NCI-H82 (cell line): ENCODE measurements around the gene NMNAT2.

Experiments used
- DNase-seq: peaks from one replicate; lab custom pipeline; 2025; lab: John Stamatoyannopoulos, UW

NMNAT2 gene

DNA sequence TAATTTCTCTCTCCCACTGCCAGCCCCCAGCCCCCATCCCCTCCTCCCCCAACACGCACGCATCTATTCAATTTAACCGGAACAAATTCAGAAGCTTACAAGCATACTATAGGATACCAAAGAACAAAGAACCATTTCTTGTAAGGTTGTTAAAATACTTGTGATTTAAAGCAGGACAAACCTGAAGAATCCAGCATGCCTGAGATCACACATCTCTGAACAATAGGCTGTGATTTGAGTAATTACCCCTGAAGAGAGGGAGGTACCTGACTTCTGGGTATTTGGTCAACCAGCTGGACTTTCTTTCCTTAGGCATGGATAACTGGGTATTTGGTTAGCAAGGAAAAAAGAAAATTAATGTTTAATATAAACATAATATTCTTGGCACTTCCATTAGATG, 105.1 kb downstream of the NMNAT2 start:
- no peak for DNase-seq

DNA sequence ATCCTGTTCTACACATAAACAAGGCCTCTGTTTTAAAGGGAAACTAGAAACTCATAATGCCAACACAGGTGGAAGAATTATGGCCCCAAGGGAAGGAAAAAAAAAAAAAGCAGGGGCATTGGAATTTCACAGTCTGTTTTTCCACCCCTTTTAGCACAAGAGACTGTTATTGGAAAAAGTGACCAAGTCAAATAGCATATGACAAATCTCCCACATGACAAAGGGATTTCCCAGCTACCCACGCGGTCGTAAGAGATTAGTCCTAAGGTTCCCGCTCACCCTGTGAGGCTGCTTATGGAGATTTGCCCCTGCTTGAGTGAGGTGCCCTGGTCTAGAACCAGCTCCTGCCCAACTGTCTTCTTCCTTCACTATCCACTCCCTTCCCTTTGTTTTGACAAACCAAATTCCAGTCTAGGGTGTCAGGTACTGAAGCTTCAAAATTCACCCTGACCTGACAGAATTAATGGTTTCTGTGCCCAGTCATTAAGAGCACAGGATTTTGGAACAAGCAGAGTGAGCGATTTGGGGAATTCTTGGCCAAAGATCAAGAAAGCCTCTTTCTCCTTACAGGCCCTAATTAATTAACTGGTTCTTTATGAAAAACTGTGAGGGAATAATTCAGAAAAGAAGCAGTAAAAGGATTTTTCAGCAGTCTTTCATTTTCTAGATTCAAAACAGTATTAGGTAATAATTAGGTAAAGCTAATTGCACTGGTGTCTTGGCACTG, 107.3 kb downstream of the NMNAT2 start:
- peak; percentile 59 for DNase-seq

DNA sequence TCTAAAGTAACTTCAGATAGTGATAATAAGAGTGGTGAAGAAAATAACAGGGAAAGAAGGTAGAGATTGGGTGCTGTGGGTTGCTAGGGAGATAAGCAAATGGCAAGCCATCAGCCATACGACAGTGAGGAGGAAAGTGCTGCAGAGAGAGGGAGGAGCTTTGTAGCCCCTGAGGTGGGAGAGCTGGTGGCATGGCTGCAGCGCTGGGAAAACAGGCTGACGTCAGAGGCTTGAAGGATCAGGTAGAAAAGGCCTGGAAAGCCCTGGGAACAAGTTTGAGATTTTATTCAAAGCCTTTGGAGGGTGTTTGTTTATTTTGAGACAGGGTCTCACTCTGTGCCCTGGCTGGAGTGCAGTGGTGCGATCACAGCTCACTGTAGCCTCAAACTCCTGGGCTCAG, 109.5 kb downstream of the NMNAT2 start:
- no peak for DNase-seq

DNA sequence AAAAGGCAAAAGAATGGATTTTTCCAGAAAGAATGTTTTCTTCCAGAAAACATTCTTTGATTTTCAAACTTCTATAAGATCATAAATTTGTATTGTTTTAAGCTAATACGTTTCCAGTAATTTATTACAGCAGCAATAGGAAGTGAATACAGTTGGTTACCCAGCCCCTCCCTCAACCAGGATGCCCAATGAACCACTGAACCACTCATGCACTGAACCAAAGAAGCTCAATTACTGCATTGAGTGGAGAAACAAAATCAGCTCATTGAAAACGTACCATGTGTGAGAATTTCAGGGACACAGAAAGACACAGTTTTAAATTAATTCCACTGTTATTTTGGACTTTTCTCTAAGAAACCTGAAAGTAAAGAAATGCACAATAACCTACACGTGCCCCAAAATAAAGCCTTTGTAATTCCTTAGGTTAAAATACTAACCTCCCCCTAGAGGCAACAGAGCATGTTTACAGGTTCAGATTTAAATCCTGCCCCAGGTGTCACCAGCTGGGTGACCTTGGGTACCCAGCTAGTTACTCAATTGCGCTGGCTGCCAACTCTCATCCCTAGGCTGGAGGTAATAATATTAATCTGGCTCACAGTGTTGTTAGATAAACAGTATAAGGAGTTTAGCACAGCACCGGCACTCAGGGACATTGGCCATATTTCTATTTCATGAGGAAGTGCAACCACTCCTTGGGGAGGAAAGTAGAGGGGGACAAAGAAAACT, 111.7 kb downstream of the NMNAT2 start:
- DNase-seq = peak; percentile 88

DNA sequence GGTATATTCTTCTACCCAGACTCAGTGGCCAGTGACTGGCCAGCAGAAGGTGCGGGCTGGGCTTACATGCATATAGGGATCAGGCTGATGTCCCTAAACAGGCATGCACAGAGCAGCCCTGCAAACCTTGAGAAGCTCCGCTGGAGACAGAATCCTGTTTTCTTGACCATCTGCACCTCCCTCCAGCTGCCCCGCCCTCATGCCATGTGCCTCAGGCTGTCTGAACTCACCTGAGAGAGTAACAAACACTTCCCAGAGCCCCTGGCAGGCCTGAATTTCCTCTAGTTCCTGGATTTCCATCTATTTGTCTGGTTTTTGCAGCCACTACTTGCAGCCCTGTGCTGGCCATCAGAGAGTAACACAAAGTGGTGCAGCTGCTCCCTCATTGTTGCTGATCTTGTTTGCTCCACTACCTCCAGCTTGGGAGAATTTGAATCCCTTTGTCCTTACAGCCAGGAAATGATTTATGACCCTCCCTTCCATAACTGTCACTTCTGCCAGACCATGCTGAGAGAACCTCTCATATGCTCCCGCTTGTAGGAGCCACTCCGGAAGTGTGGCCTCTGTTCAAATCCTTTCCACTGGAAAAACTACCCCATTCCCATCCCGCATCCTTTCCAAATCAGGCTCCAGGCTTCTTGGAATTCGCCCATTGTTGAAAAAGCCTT, 113.6 kb downstream of the NMNAT2 start:
- peak; percentile 93 for DNase-seq

DNA sequence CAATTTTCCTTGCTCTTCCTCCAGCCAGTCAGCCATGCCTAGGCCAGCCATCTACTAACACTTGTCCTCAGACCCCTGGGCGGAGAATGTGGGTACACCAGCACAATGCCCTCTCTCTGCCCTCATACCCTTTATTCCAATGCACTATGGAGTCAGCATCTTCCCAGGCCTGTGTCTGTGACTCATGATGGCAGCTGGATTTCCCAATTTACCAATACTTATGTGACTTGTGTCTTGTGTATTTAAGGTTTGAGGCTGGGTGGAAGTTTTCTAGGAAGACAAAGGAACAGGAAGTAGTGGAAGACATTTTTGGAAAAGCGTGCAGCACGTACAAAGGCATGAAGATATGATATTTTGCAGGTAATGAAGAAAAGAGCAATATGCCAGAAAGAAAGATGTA, 114.3 kb downstream of the NMNAT2 start:
- no peak for DNase-seq

DNA sequence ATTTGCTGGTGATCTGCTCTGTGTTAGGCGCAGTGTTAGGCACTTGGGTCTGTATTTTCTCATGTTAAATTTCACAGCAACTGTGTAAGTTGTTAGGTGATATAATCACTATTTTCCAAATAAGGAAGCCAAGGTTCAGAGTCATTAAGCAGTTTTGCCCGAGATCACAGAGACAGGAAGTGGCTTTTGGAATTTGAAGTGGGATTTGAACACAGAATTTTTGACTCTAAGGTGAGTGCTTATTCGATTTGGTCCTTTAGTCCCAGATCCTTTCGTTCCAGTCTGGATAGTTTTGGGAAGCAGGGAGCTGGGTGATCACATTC, 114.9 kb downstream of the NMNAT2 start:
- DNase-seq = no peak

DNA sequence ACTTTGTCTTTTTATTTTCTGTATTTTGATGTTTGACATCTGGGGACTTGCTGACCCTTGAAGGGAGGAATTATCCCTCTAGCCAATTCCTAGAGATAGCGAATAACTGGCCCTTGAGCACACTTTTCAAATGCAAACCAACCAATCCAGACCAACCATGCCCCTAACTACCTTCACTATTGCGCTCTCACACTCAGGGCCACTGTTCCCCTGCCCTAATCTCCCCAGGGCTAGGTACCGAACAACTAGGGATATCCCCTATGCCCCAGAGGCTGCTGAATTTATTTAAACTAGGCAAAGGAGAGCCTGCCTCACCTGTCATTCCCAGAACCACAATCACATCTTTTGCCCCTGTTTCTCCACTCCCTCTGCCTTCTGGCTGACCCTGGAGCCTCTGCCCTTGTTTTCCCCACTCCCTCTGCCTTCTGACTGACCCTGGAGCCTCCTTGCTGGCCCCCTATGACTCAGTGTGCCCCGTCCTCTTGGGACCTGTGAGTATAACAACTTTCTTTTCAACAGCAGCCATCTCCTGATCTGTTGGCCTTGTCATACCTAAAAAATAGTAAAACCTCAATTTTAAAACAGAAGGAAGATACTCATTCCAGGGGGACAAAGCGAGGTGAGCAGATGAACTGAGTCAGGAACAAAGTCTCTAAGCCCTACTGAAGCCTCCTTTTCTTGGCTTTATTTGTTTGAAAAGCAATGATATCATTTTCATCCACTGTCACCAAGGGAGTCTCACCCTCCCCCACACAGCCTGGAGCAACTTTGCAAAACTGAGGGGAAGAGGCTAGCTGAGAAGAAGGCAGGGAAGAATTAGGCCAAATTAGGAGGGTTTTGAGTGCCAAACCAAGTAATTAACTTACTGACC, 115.5 kb downstream of the NMNAT2 start:
- no peak for DNase-seq

DNA sequence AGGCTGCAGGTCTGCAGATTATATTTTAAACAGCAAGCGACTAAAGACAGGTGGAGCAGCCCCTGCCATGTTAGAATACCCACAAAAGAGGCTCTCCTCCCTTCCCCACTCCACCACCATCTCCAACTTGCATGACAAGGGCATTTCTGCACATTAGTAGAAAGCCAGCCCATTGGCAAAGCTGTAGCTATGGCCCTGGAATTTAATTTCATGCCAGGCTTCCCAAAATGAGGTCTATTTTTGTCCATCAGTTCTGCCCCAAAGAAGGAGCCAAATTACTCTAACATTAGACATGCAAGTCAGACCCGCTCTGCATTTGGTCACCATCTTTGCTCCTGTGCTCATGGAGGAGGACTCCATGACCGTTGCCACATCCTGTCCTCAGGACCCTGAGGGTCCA, 116.9 kb downstream of the NMNAT2 start:
- DNase-seq = no peak

DNA sequence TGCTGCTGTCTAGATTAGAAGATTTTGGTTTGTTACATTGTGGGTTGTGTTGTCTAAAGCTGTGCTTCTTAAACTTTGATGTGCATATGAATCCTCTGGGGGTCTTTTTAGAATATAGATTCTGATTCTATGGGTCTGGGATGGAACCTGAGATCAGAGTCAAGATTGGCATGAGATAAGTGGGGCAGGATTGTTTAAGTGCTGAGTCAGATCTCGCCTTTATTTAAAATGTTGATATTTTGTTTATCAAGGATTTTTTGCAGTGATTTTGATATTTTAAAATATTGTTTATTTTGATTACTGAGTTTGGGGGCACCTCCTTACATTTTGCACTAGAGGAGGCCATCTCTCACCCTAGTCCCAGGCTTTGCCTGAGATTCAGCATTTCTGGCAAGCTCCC, 117.4 kb downstream of the NMNAT2 start:
- DNase-seq = no peak

DNA sequence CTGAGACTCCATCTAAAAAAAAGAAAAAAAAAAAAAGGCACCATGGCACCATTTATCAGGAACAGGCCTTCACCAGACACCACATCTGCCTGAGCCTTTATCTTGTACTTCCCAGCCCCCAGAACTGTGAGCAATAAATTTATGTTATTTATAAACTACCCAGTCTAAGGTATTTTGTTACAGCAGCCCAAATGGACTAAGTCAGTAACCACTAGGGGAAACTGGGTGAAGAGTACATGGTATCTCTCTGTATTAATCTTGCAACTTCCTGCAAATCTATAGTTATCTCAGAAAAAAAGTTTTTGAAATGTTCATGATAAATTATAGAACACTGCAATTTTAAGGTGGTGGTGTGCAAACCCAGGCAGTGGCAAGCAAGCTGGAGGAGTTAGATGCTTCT, 117.8 kb downstream of the NMNAT2 start:
- DNase-seq = no peak

DNA sequence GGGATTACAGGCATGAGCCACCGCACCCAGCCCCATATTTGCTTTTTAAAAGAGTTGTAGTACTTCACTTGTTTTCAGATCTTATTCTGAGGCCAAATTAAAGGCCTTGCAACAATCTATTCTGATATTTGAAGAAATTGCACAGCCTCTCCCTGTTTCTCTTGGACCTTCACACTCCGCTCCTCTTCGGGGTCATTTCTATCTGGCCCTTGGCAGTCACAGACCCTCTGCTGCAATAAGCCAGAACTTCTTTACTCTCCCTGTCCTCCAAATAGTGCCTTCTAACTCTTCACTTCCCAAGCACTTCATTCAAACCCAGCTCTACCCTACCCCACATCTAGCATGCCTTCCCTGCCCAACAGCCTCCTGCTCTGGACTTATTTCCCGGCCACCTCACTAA, 121.4 kb downstream of the NMNAT2 start:
- DNase-seq = no peak

DNA sequence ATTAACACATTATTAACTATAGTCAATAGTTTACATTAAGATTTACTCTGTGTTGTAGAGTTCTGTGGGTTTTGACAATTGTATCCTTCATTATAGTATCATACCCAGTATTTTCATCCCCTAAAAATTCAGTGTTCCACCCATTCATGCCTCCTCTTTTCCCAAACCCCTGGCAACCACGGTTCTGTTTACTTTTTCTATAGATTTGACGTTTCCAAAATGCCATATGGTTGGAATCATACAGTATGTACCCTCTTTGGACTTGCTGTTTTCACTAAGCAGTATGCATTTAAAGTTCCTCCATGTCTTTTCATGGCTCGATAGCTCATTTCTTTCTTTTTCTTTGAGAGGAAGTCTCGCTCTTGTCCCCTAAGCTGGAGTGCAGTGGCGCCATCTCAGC, 122.7 kb downstream of the NMNAT2 start:
- DNase-seq = no peak

DNA sequence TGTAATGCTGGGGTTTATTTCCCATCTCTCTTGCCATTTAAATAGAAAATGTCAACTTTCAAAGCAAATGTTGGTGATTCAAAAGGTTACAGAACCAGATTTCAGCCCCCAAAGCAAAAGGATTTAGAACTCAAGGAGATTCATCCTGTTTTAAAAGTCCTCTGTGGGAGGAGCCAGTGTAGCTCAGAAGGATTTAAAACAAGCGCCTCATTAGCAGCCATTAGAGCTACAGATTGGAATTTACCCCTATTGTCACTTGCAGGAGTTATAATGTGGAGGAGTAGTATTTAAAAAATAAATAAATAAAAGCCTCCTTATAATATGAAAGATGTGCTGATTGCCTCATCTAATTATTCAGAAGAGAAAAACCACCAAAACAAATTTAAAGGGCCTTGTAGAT, 124.3 kb downstream of the NMNAT2 start:
- peak; percentile 78 for DNase-seq

DNA sequence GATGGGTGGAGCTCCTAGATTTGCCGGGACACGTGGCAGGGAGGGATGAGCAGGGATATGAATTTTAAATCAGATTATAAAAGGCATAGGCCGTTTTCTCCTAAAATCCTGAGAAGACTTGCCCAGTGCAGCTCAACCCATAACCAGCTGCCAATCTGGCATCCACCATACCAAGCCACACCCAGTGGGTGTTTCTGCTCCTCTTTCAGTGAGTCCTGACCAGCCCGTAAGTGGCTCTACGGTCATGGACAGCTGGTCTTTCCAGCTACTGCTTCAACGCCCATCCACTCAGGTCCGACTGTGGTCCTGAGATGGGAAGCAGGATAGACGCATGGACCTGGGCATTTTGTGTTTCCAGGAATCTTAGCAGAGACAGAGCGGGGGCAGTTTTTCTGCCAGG, 124.9 kb downstream of the NMNAT2 start:
- peak; percentile 62 for DNase-seq

DNA sequence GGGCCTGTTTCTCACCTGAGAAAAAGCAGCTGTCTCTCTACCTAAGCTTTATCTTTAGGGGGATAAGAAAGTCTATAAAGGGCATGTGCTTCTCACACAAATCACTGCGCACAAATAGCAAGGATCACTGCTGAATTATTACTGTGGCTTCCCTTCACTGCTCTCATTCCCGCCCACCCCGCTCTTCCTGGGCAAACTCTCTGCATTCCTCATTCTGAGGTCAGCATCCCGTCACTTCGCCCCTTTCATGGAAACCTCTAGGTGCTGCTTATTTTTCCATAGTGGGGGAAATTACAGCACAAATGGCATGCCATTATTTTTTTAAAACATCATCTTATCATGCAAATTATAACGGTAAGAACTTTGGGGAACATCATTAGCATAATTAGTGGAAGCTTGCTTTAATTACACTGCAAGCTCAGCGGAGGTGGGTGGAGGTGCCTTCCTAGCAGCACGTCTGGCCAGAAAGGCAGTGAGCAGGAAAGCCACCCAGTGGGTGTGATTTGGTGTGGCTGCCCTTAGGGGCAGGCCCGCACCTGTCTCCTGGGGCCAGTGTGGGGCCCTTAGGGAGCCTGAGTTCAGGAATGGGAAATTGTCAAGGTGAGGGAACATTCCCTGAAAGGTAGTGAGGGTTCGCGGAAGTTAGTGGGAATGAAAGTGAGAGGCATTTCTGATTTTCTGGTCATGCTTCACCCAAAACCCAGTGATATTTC, 126.2 kb downstream of the NMNAT2 start:
- DNase-seq = no peak

DNA sequence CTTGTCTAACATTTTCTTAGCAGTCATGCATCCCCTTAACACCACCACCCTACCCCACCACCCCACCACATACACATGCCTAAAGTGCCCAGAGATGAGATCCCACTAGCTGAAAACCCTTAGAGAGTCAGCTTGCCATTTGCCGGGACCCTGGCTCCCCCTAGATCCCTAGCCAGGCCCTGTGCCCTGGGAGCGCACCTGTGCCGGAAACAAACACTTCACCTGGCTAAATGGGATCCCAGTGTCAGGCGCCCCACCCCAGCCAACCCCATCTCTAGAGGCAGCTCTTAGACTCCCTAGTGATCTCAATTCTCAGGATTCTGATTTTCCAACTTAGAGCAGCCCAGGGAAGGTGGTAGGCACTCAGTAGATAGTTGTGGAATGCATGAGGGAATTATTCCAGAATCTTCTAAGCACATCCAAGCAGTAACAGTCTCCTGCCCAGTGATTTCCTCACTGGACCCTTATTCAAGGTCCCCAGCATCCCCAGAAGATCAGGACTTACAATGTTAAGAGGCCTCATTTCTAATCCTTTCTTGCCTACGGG, 126.9 kb downstream of the NMNAT2 start:
- DNase-seq = no peak

DNA sequence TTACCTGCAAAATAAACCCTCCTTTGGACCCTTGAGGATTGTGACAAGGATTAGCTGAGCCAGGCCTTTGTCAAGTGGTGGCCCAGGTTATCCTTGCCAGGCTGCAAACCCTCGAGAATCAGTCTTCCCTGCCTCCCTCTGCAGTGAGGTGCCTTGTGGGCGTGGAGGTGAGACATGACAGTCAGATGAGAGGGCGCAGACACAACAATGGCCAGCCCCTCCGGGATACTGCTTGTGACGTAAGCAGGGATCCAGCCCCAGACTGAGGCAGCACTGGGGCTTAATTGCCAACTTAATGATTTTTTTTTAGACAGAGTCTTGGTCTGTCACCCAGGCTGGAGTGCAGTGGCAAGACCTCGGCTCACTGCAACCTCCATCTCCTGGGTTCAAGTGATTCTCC, 127.6 kb downstream of the NMNAT2 start:
- no peak for DNase-seq

DNA sequence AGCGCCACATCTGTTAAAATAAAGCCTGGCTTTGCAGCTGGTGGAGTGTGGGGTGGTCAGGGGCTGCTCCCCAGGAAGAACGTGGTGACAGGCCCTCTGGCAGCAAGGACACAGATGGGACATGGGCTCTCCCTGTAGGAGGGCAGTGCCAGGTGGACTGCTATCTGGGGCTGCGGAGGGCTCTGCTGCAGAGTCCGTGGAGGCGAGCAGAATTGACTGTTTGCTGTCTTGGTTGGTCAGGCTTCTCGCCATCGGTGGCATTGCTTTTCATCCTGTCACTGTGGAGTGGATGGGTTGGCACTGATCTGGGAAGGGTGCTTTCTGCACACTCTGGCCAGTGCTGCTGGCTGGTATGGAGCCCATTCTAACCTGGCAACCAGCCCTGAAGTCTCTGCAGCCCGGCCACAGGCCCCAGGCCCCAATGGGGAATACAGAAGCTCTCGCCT, 129.1 kb downstream of the NMNAT2 start:
- DNase-seq = no peak

DNA sequence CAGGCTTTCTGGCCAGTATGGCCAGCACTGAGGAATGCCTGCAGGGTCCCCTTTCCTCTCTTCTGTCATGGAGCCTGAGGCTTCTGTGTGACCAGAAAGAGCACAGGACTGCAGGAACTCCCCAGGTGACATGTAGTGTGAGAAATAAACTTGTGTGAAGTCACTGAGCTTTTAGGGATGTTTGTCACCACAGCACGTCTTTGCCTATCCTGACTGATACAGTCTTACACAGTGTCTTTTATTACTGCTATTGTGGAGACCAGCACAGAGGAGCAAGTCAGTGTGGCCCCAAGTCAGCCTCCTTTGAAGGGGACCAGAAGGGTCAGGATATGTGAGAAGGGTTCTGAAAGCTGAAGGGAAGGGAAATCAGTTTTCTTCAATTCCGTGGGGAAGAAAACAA, 129.6 kb downstream of the NMNAT2 start:
- no peak for DNase-seq

DNA sequence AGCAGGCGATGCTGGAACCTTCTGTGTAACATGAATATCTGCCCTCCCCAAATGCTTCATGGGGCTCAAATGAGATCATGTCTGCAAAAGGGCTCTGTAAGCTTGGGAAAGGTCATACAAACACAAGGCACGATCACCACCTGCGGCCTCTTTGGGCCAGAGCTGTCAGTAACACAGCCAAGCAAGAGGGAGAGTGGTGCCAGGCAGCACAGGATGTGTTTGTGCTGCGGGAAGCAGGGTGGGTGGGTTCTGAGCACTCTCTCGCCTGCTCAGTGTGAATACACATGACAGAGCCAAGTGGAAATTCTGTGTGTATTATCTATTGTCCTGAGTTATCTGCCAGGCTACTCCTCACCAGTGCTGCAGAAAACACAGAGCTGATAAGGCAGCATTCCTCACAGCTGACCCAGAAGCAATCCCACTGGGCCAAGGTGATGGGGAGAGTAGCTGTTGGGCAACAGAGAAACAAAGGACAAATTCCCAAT, 130.9 kb downstream of the NMNAT2 start:
- no peak for DNase-seq
